Inferior parietal cortex (tissue), 1 donor: ENCODE results near the gene ALDH4A1.
"Not testable (repeated sequence)": the region's sequence is repeated elsewhere in the genome, so short reads cannot be mapped to it uniquely, and the experiment has no call there.

Source experiments
- DNase-seq: peaks from one replicate; pipeline ENCODE4 v3.0.0-alpha.2; 2016; ENCODE audit errors: extremely low spot score

Gene ALDH4A1

GRCh38 chr1:18879215-18879790 is 23.1 kb downstream of the ALDH4A1 start:
- DNase-seq, result no peak

DNA sequence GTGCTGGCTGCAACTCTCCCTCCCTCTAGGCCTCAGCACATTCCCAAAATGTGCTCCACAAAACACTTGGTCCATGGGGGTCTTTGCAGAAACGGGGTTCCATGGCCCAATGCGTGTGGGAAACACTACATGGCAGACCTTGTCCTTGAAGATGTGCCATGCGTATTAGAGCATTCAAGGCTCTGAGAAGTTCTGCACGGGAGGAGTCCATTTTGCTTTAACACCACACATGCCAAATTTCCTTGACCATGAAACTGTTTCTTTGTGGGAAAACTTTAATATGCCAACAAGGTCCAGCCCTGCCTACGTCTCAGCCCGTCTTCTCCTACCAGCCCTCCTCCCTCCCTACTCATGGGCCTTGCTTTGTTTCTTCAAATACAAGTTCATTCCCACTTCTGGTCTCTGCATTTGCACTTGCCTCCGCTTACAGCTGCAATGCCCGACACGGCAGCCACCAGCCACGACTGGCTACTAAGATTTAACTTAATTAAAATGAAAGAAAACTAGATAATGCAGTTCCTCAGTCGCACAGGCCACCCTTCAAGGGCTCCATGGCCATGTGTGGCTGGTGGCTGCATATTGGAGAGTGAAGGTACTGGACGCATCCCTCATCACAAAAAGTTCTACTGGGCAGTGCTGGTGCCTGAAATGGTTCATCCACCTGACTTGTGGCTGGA is 23.7 kb downstream of the ALDH4A1 start:
- no peak for DNase-seq

- no peak for DNase-seq
Observed at GRCh38 chr1:18877282-18877681, 25.1 kb downstream of the ALDH4A1 start.

GRCh38 chr1:18876210-18876609 is 26.1 kb downstream of the ALDH4A1 start:
- DNase-seq, result no peak

- no peak for DNase-seq
Observed at GRCh38 chr1:18875796-18876128, 26.6 kb downstream of the ALDH4A1 start.

- DNase-seq, result peak; percentile 86
Observed at GRCh38 chr1:18875107-18875795, 27.1 kb downstream of the ALDH4A1 start.

GRCh38 chr1:18874600-18874999 is 27.8 kb downstream of the ALDH4A1 start:
- no peak for DNase-seq

GRCh38 chr1:18874036-18874435 is 28.3 kb downstream of the ALDH4A1 start:
- DNase-seq, result no peak

DNA sequence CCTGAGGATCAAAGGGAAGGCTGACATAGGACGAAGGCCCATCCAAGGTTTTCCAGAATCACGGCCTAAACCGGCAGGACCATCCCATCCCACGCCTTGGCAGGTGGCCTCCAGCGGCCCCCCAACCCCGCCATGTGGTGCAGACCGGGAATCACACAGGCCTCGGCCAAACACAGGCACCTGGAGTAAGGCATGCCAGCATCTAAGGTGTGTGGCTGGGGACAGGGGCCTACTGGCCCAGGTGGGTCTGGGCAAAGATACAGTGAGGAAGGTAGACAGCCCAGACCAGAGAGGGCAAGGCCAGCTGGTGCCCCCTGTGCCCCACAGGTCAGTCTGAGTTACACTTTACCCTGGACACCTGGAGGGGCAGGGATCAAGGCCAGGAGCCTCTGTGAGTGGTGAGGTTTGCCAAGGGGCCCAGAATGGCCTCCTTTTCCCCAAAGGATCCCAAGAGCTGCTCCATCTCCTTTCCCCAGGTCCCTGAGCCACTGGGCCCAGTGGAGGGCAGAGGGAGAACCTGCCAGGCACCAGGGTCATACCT is 30.2 kb downstream of the ALDH4A1 start:
- DNase-seq, result no peak

DNA sequence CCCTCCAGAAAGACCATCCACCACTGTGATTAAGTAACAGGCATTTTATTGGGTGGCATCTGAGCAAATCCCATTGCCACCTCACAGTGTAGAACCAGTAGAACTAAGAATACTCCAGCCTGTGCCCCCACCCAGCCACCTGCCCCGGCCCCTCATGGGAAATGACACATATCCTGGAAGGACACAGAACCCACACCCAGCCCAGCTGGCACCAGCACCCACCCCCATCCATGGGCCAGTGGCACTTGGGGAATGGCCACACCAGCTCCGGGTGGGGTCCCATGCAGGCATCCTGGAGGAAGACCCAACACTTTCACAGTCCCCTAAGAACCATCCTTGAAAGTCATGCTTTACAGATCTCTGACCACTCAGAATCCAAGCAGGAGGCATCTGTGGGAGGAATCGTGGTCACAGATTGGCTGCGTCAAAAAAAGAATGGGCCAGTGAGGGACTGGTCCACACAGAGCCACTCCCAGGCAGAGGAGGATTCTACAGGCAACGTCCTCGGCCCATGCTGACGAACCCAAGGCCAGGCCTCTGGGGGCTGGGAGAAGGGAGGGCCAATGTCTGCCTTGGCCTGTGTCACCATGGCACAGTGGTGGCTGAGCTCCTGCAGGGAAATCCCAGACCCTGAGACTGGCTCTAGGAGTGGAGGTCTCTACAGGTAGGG is 30.8 kb downstream of the ALDH4A1 start:
- DNase-seq, result no peak

GRCh38 chr1:18870957-18871356 is 31.4 kb downstream of the ALDH4A1 start:
- DNase-seq, result no peak

GRCh38 chr1:18870595-18870865 is 31.8 kb downstream of the ALDH4A1 start:
- DNase-seq, result not testable (repeated sequence)

DNA sequence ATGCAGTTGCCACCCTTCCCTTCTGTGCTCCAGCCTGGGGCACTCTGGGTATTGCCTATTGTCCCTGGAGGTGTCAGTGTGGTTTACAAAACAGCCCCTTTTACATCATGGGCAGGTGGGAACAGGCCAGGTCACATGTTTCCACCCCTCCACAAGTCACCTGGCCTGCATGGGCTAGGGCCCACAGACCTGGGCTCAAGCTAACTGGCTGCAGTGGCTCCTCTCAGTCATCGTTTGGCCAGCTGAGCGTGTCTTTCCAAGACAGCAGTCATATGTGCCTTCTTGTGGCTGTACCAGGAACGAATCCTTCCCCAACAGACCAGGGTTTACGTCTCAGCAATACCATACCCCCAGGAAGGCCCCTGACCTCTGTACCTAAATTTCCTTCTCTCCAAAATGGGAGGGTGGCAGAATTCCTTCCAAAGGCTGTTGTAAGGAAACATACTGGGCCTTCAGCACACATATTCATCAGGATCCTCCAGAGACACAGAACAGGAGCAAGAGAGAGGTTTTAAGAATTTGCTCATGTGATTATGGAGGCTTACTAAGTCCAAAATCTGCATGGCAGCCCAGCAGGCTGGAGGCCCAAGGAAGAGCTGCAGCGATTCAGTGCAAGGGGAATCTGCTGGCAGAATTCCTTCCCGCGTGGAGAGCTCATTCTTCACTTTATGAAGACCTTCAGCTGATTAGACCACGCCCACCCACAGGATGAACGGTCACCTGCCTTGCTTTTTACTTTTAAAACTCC is 32.3 kb downstream of the ALDH4A1 start:
- DNase-seq, result no peak

DNA sequence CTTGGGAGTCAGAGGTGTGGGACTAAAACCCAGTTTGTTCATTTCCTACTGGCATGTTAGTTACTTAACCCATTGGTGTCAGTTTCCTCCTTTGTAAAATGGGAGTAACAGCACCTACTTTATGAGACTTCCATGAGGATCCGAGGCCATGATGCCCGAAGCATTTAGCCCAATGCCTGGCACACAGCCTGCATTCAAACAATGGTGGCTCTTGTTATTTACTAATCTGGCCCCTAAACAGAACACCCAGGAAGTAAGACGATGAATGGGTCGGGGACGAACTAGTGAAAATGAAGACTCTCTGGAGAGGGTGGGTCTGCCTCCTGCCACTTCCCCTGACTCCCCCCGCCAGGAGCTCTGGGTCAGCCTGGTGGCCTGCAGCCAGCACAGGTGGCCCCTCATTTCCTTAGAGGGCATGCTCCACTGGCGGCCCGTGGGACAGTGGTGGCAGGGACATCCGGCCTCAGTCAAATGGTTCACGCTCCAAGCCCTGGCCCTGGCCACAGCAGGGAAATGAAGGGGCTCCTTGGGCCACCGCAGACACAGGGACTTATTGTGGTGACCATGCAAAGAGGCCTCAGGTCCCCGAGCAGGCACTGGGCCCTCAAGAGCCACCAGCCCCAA is 33.4 kb downstream of the ALDH4A1 start:
- peak; percentile 7 for DNase-seq

GRCh38 chr1:18868354-18868753 is 34.0 kb downstream of the ALDH4A1 start:
- no peak for DNase-seq

DNA sequence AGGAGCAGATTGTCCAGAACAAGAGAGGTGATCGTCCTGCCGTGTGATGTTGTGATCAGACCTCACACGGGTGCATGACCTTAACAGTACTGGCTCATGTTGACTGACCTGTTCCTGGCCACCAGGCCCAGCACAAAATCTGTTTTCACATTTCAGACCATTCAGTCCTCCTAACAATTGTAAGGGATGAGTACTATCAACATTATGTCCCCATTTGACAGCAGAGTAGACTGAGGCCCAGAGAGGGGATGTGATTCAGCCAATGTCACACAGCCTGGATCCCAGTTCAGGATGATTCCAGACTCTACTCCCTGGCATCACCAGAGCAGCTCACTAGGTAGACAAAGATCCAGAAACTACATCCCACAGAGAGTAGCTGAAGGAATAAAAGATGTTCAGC is 35.5 kb downstream of the ALDH4A1 start:
- DNase-seq, result no peak

GRCh38 chr1:18866314-18866713 is 36.0 kb downstream of the ALDH4A1 start:
- no peak for DNase-seq

- DNase-seq, result no peak
Observed at GRCh38 chr1:18865176-18865575, 37.2 kb downstream of the ALDH4A1 start.

GRCh38 chr1:18861590-18861989 is 40.8 kb downstream of the ALDH4A1 start:
- no peak for DNase-seq

DNA sequence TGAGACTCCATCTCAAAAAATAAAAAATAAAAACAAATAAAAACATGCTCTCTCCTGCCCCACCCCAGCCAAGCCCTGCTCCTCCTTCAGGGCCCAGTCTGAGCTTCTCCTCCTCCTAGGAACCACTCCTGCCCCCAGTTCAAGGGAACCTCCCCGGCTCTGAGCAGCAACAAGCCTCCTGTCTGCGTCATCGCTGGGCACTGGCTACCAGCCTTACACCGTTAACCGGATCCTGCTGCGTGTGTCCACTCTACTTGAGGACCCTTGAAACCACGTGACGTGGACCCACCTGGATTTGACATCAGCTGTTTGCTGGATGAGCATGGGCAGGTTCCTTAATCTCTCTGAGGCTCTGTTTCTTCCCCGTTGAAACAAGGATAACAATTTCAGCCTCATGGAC is 41.3 kb downstream of the ALDH4A1 start:
- no peak for DNase-seq

- DNase-seq, result no peak
Observed at GRCh38 chr1:18859560-18859959, 42.8 kb downstream of the ALDH4A1 start, which contains the start of gene TAS1R2. Gene TAS1R2, minus strand, starts transcription at chr1:18859660. Its CDS starts 0 bp downstream, at chr1:18859660.
